ENCODE data around the gene ZNF587B.

Gene ZNF587B

DNA sequence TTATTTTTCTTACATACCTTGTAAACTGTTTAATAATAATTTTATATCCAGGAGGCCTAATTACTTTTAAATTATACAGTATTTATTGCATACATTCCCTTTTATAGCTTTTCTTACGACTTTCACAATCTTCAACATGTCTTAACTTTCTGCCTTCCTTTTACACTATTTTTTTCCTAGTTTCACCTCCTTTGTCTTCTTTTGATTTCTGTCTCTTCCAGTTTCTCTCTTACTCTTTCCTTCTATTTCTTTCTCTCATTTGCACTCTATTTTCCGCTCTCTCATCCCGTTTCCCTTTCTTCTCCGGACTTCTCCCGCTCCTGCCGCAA, 26.9 kb upstream of the ZNF587B start:
- no peak overlapping the region for H3K27ac ChIP-seq
- no peak for TF ChIP-seq ZFX (IDR thresholded peaks at IDR 0.05)
- TF ChIP-seq, protein P1, sequence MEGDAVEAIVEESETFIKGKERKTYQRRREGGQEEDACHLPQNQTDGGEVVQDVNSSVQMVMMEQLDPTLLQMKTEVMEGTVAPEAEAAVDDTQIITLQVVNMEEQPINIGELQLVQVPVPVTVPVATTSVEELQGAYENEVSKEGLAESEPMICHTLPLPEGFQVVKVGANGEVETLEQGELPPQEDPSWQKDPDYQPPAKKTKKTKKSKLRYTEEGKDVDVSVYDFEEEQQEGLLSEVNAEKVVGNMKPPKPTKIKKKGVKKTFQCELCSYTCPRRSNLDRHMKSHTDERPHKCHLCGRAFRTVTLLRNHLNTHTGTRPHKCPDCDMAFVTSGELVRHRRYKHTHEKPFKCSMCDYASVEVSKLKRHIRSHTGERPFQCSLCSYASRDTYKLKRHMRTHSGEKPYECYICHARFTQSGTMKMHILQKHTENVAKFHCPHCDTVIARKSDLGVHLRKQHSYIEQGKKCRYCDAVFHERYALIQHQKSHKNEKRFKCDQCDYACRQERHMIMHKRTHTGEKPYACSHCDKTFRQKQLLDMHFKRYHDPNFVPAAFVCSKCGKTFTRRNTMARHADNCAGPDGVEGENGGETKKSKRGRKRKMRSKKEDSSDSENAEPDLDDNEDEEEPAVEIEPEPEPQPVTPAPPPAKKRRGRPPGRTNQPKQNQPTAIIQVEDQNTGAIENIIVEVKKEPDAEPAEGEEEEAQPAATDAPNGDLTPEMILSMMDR (conservative IDR thresholded peaks at IDR 0.05) = no peak

DNA sequence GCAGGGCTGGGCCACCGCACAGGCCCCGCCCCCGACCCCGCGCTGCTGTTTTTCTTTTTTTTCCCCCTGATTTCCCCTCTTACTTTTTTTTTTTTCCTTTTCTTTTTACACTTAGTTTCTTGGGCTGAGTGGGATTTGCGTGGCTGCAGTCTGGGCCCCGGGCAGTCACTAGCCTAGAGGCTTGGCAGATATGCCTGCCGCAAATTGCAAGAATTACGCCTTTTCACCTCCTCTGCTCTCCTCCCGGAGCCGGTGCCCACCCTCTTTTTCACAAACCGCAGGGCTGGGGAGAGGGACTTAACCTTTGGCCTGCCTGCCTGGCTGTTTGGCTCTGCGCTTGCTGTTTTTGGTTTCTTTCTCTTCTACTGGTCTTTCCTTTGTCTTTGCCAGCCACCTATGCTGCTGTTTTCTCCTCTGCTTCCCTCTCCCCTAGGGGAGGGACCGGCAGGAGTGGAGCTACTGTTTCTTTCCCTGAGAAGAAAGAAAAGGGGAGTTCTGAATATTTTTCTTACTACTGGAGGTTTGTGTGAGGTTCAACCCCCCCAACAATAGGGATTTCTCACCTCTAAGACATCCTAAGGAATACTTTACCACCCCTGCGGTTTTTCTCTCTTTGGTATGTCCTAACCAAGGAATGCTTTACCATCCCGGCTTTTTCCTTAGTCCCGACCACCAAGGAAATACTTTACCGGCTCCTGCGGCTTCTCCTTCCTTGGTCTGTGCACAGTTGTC, 26.3 kb upstream of the ZNF587B start:
- TF ChIP-seq, protein P1 (conservative IDR thresholded peaks at IDR 0.05) = no peak
- no peak for TF ChIP-seq ZFX (IDR thresholded peaks at IDR 0.05)
- H3K27ac ChIP-seq = peak overlapping the region; percentile 55; the same call in 1 of the 2 replicates

DNA sequence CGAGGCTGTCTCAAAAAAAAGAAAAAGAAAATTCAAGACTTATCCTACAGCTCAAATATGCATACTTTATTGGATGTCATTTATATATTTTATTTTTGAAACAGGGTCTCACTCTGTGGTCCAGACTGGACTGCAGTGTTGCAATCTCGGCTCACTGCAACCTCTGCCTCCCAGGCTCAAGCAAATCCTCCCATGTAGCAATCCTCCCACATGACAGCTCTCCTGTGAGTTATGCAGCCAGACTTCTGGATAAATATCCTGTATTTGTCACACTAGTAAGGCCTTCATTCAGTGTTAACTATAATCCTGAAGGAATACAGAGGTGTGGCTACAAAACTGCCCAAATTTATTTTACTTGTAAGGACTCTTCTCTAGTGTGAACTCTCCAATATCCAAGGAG, 22.6 kb upstream of the ZNF587B start:
- H3K27ac ChIP-seq = no peak overlapping the region
- TF ChIP-seq, protein P1 (conservative IDR thresholded peaks at IDR 0.05) = no peak
- TF ChIP-seq ZFX (IDR thresholded peaks at IDR 0.05) = no peak

DNA sequence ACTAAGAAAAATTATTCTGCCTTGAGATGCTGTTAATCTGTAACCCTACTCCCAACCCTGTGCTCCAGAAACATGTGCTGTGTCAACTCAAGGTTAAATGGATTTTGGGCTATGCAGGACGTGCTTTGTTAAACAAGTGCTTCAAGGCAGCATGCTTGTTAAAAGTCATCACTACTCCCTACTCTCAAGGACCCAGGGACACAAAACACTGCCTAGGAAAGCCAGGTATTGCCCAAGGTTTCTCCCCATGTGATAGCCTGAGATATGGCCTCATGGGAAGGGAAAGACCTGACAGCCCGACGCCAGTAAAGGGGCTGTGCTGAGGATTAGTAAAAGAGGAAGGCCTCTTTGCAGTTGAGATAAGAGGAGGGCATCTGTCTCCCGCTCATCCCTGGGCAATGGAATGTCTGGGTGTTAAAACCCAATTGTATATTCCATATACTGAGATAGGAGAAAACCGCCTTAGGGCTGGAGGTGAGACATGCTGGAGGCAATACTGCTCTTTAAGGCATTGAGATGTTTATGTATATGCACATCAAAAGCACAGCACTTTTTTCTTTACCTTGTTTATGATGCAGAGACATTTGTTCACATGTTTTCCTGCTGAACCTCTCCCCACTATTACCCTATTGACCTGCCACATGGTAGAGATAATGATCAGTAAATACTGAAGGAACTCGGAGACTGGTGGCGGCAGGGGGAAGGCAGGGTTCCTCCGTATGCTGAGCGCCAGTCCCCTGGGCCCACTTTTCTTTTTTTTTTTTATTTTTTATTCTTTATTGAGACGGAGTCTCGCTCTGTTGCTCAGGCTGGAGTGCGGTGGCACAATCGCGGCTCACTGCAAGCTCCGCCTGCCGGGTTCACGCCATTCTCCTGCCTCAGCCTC, 19.4 kb upstream of the ZNF587B start:
- H3K27ac ChIP-seq = peak overlapping the region; percentile 43

DNA sequence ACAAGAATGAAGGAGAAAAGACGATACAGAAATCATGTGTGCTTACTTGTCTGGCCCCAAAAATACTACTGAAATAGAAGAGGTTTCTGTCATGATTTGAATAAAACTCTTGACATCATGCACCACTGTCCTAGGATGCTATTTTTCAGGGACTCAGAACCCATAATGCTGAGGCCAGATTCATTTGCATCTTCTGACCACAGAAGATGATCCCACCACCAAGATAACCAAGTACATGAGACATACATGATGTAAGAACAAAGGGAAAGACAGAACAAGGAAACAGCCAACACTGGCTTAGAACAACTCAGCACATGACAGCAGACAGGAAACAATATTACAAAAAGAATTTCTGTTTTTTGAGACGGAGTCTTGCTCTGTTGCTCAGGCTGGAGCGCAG, 17.9 kb upstream of the ZNF587B start:
- TF ChIP-seq, protein P1 (conservative IDR thresholded peaks at IDR 0.05) = no peak
- TF ChIP-seq ZFX (IDR thresholded peaks at IDR 0.05) = no peak
- H3K27ac ChIP-seq = no peak overlapping the region

DNA sequence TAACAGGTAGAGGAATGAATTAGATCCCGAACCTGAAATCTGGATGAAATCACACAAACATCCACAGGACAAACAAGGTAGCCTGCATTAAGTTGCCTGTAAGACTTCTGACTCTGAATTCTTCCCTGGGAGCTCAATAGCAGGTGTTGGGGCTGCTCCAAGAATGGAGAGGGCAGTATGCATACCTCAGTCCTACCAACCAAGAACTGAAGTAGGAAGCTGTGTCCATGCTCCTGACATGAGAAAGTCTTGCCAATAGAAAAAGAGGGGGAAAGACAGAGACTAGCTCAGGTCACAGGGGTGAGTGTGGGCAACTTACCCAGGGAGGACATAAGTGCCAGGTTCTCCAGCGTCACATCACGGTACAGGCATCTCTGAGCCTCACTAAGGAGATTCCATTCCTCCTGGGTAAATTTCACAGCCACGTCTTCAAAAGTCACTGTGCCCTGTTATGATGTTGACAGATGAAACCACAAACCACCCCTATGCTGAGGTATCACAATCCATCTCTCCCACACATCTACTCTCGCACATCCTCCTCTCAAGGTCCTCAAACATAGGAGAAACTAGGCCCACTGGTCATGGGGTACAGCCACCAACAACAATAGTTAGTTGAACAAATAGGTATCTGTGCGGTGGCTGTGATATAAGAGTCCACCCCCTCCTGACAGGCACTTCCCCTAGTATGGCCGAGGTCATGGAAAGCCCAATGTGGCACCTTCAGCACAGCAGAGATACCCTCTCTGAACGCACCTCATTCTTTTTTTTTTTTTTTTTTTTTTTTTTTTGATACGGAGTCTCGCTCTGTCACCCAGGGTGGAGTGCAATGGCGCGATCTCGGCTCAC, 16.9 kb upstream of the ZNF587B start:
- H3K27ac ChIP-seq = peak overlapping the region; percentile 81

DNA sequence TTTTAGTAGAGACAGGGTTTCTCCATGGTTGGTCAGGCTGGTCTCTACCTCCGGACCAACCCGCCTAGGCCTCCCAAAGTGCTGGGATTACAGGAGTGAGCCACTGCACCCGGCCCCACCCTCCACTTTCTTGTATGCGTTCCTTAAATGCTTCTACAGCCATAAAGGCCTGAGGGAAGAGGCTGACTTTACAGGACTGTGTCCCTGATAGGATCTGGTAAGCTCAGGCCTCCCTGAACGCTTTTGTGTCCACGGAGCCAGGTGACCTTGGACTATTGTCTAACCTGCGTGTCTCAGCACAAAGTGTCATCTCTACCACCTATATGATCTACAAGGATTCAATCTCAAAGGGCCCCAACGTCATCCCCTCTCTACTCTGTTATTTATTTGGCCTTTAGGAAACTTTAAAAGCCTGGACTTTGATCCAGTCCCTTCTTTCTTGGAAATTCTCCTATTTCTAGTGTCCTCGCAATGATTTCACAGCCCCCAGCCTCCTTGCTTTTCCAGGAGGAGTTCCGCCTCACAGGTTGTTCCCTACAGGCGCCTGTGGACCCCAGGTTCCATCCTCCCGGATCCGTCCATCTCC, 16.1 kb upstream of the ZNF587B start:
- TF ChIP-seq ZFX (IDR thresholded peaks at IDR 0.05) = no peak
- peak overlapping the region; percentile 81 for H3K27ac ChIP-seq

DNA sequence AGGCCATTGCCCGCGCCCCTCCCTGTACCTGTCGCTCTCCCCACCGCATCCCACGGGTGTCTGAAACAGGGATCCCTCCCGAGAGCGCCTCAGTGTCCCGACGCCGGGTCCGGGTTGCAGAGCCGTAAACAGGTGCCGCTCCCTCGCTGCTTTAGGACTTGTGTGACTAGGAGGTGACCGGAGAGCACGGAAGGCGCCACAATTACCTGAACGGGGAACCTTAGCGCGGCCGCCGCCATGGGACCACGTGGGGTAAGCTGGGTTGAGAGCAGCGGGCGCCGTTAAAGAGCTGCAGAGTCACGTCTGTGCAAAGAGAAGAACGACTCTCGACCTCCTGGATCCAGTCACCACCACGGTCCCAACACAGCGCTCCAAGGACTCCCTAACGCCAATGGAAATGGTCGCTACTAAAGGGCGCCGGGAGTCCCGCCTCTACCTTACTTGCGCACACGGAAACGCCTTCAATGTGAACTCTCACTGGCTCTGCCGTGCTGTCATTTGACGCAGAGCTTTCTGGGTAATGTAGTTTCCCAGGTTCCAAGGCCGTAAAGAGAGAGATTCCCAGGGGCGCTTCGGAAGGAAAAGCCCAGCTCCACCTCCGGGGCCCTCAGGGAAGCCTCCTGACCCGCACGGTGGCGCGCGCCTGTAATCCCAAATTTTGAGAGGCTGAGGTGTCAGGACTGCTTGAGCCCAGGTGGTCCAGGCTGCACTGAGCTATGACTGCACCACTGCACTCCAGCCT, 15.4 kb upstream of the ZNF587B start, which contains the start of gene ZNF552:
TSS of gene ZNF552 (minus strand) at position 409 of the 742 bp plus-strand sequence. CDS start at position 239, 170 bp downstream.
- no peak for TF ChIP-seq ZFX (IDR thresholded peaks at IDR 0.05)
- TF ChIP-seq, protein P1 (conservative IDR thresholded peaks at IDR 0.05) = no peak

More for the DNA sequence above, 15.4 kb upstream of the ZNF587B start, which contains the start of gene ZNF552:
- H3K27ac ChIP-seq = peak within 1 kb of the TSS; percentile 81
